ENCODE results near the gene TRIM65. TPM values are rescaled to one million over a fixed set of nuclear protein-coding genes. Genes with fewer than 3 reads are reported as not detected.

The TRIM65 gene
- total and polyA plus RNA-seq, 2 experiments from 2014 or later, result 13.8 to 54.0 TPM

DNA sequence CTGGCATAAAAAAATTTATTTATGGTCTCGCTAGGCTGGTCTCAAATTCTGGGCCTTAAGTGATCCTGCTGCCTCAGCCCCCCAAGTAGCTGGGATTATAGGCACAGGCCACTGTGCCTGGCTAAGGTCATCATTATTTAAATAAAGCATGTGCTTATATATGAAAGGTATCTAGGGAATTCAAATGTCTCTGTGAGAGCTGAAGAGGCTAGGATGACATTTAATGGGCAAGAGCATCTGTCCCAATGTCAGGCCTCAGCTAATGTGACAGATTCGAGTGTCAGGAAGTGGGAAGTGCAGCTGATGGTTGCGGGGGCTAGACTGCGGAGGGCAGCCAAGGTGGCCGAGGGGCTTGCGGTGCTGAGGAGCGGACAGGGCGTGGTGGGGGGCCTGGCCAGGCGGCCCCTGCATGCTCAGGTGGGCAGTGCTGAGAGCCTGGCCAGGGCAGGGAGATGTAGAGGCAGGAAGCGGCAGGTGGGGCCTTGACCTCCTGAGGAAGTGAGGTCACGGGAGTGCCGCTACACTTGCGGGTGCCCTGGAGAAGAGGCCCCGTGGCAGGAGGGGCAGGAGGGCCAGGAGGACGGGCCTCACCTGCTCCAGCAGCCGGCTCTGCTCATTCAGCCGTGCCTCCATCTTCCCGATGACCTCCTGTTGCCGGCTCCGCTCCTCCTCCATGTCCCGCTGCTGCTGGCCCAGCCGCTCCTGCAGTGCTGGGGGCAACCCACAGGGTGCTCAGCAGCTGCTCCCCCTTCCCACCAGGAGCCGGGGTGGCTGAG, 20.6 kb upstream of the TRIM65 start:
- DNase-seq (ENCODE audit: low spot score), result no peak
- ATAC-seq, result no peak
- Histone ChIP-seq H3K4me1 (ENCODE audit: insufficient read depth) (no peaks in the 10 kb centered on the region; the same call in 1 of the 2 replicates), H3F3A (replicated peaks; ENCODE audit: low read depth) (no peaks in the 10 kb centered on the region), H3K4me3 (no peak overlapping the region), H3K4me2 (no peak overlapping the region), H2AFZ (no peak overlapping the region), H3K27me3 (ENCODE audit: insufficient read depth) (no peaks in the 10 kb centered on the region), H3K79me2 (replicated peaks; ENCODE audit: insufficient read depth) (no peaks in the 10 kb centered on the region), H3K36me3 (ENCODE audit: insufficient read depth) (no peaks in the 10 kb centered on the region), H4K20me1 (replicated peaks; ENCODE audit: insufficient read depth) (no peaks in the 10 kb centered on the region), H3K27ac (ENCODE audit: low read depth) (no peak overlapping the region), H3K9me2 (ENCODE audit: insufficient read depth) (no peaks in the 10 kb centered on the region)
- Mint-ChIP-seq H3K36me3 (ENCODE audit: low read depth) (peaks cover 7% of the 10 kb centered on the region), H3K27ac (no peak overlapping the region), H3K9me3 (no peaks in the 10 kb centered on the region), H3K27me3 (ENCODE audit: insufficient read depth, low read depth, poor library complexity) (peaks cover 11% of the 10 kb centered on the region), H3K4me3 (no peak overlapping the region; the same call in 2 of the 3 replicates), H3K4me1 (no peaks in the 10 kb centered on the region)
- TF ChIP-seq NANOG (IDR thresholded peaks at IDR 0.05; ENCODE audit: borderline replicate concordance) (no peak), EZH2 (IDR thresholded peaks at IDR 0.05; ENCODE audit: low read depth, unreplicated experiment) (no peak), POLR2AphosphoS5 (IDR thresholded peaks at IDR 0.05; ENCODE audit: low read depth) (no peak), EZH2phosphoT487 (IDR thresholded peaks at IDR 0.05; ENCODE audit: unreplicated experiment) (no peak), JUNB (IDR thresholded peaks at IDR 0.05; ENCODE audit: unreplicated experiment) (no peak), ZNF114 (CRISPR knock-in tag; IDR thresholded peaks at IDR 0.05) (no peak), CREB1 (CRISPR knock-in tag; IDR thresholded peaks at IDR 0.05; ENCODE audit: low read depth) (no peak), ZNF331 (CRISPR knock-in tag; IDR thresholded peaks at IDR 0.05; ENCODE audit: low read depth) (no peak), STAT1 (IDR thresholded peaks at IDR 0.05; ENCODE audit: unreplicated experiment) (no peak)
- TF ChIP-seq, protein P1, sequence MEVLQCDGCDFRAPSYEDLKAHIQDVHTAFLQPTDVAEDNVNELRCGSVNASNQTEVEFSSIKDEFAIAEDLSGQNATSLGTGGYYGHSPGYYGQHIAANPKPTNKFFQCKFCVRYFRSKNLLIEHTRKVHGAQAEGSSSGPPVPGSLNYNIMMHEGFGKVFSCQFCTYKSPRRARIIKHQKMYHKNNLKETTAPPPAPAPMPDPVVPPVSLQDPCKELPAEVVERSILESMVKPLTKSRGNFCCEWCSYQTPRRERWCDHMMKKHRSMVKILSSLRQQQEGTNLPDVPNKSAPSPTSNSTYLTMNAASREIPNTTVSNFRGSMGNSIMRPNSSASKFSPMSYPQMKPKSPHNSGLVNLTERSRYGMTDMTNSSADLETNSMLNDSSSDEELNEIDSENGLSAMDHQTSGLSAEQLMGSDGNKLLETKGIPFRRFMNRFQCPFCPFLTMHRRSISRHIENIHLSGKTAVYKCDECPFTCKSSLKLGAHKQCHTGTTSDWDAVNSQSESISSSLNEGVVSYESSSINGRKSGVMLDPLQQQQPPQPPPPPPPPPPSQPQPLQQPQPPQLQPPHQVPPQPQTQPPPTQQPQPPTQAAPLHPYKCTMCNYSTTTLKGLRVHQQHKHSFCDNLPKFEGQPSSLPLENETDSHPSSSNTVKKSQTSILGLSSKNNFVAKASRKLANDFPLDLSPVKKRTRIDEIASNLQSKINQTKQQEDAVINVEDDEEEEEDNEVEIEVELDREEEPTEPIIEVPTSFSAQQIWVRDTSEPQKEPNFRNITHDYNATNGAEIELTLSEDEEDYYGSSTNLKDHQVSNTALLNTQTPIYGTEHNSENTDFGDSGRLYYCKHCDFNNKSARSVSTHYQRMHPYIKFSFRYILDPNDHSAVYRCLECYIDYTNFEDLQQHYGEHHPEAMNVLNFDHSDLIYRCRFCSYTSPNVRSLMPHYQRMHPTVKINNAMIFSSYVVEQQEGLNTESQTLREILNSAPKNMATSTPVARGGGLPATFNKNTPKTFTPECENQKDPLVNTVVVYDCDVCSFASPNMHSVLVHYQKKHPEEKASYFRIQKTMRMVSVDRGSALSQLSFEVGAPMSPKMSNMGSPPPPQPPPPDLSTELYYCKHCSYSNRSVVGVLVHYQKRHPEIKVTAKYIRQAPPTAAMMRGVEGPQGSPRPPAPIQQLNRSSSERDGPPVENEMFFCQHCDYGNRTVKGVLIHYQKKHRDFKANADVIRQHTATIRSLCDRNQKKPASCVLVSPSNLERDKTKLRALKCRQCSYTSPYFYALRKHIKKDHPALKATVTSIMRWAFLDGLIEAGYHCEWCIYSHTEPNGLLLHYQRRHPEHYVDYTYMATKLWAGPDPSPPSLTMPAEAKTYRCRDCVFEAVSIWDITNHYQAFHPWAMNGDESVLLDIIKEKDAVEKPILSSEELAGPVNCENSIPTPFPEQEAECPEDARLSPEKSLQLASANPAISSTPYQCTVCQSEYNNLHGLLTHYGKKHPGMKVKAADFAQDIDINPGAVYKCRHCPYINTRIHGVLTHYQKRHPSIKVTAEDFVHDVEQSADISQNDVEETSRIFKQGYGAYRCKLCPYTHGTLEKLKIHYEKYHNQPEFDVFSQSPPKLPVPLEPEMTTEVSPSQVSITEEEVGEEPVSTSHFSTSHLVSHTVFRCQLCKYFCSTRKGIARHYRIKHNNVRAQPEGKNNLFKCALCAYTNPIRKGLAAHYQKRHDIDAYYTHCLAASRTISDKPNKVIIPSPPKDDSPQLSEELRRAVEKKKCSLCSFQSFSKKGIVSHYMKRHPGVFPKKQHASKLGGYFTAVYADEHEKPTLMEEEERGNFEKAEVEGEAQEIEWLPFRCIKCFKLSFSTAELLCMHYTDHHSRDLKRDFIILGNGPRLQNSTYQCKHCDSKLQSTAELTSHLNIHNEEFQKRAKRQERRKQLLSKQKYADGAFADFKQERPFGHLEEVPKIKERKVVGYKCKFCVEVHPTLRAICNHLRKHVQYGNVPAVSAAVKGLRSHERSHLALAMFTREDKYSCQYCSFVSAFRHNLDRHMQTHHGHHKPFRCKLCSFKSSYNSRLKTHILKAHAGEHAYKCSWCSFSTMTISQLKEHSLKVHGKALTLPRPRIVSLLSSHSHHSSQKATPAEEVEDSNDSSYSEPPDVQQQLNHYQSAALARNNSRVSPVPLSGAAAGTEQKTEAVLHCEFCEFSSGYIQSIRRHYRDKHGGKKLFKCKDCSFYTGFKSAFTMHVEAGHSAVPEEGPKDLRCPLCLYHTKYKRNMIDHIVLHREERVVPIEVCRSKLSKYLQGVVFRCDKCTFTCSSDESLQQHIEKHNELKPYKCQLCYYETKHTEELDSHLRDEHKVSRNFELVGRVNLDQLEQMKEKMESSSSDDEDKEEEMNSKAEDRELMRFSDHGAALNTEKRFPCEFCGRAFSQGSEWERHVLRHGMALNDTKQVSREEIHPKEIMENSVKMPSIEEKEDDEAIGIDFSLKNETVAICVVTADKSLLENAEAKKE (CRISPR knock-in tag; IDR thresholded peaks at IDR 0.05), result no peak
- TF ChIP-seq, protein P2, sequence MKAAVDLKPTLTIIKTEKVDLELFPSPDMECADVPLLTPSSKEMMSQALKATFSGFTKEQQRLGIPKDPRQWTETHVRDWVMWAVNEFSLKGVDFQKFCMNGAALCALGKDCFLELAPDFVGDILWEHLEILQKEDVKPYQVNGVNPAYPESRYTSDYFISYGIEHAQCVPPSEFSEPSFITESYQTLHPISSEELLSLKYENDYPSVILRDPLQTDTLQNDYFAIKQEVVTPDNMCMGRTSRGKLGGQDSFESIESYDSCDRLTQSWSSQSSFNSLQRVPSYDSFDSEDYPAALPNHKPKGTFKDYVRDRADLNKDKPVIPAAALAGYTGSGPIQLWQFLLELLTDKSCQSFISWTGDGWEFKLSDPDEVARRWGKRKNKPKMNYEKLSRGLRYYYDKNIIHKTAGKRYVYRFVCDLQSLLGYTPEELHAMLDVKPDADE (IDR thresholded peaks at IDR 0.05), result no peak
- TF ChIP-seq, protein P3, sequence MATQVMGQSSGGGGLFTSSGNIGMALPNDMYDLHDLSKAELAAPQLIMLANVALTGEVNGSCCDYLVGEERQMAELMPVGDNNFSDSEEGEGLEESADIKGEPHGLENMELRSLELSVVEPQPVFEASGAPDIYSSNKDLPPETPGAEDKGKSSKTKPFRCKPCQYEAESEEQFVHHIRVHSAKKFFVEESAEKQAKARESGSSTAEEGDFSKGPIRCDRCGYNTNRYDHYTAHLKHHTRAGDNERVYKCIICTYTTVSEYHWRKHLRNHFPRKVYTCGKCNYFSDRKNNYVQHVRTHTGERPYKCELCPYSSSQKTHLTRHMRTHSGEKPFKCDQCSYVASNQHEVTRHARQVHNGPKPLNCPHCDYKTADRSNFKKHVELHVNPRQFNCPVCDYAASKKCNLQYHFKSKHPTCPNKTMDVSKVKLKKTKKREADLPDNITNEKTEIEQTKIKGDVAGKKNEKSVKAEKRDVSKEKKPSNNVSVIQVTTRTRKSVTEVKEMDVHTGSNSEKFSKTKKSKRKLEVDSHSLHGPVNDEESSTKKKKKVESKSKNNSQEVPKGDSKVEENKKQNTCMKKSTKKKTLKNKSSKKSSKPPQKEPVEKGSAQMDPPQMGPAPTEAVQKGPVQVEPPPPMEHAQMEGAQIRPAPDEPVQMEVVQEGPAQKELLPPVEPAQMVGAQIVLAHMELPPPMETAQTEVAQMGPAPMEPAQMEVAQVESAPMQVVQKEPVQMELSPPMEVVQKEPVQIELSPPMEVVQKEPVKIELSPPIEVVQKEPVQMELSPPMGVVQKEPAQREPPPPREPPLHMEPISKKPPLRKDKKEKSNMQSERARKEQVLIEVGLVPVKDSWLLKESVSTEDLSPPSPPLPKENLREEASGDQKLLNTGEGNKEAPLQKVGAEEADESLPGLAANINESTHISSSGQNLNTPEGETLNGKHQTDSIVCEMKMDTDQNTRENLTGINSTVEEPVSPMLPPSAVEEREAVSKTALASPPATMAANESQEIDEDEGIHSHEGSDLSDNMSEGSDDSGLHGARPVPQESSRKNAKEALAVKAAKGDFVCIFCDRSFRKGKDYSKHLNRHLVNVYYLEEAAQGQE (IDR thresholded peaks at IDR 0.05; ENCODE audit: unreplicated experiment), result no peak
- TF ChIP-seq, protein P4, sequence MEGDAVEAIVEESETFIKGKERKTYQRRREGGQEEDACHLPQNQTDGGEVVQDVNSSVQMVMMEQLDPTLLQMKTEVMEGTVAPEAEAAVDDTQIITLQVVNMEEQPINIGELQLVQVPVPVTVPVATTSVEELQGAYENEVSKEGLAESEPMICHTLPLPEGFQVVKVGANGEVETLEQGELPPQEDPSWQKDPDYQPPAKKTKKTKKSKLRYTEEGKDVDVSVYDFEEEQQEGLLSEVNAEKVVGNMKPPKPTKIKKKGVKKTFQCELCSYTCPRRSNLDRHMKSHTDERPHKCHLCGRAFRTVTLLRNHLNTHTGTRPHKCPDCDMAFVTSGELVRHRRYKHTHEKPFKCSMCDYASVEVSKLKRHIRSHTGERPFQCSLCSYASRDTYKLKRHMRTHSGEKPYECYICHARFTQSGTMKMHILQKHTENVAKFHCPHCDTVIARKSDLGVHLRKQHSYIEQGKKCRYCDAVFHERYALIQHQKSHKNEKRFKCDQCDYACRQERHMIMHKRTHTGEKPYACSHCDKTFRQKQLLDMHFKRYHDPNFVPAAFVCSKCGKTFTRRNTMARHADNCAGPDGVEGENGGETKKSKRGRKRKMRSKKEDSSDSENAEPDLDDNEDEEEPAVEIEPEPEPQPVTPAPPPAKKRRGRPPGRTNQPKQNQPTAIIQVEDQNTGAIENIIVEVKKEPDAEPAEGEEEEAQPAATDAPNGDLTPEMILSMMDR (conservative IDR thresholded peaks at IDR 0.05; ENCODE audit: low read depth in 2 of 2), result no peak
